ENCODE measurements around the gene NDUFS2.

NDUFS2 gene

DNA sequence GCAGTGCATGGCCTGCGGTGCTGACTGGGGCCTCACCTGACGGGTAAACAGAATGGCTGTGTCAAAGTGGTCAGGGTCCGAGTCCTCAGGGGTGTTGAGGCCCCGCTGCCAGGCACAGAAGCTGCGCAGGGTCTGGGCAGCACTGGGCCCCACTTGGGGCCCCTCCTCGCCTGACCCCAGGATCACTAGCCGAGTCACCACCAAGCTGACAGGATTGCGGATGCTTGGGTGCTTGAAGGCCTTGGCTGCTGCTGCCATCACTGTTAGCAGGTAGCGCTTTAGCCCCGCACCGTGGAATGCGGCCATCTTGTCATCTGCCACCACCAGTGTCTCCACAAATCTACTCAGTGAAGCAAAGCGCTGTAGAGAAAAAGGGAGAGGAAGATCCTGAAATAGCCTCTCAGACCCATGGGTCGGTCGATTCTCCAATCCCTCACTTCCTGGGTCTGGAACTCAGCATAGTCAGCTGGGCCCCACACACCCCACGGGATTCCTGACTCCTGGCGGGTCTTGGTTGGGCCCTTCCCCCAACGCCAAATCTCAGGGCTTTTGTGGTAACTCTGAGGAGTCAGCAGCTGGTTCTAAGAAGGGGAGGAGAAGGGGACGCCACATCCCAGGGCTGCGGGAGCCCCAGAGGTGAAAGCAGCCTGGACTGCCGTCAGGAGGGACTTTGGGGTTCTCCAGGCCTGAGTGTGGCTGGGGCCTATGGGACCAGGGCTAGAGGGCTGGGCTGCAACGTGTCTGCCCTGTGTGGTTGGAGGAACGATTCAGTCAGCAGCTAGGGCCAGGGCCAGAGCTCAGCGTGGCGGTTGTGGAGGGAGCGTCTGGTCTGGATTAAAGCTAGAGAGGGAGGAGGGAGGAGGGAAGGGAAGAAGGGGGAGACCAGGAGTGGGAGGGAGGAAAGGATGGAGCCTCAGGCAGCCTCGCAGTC lies 5.4 kb upstream of the NDUFS2 start:
- DNase-seq, result no peak

DNA sequence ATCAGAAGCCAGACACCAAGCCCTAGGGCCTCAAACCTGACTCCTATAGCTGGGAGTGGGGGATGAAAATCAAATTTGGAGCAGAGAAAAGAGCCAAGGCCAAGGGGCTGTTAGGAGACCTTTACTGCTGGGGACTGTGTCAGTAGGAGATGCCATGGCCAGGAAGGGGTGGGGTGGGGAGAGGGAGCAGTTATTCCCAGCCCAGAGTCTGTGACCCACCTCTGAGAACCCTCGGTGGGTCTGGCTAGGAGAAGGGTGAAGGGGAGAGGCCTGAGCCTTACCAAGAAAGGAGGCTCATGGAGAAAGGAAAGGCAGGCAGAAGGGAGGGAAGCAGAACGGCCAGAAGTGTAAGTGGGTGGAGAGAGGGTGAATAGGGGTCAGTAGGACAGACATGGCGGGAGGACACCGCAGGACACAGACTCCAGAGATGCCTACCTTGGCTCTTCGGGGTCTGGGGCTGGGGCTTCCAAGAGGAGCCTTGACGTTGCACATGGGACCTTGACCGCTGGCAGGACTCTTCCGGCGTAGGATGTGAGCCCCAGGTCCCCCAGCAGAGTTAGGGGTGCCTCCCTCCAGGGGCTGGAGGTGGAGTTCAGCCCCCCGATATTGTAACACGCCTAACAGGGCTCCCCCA lies 4.5 kb upstream of the NDUFS2 start:
- DNase-seq, result no peak

DNA sequence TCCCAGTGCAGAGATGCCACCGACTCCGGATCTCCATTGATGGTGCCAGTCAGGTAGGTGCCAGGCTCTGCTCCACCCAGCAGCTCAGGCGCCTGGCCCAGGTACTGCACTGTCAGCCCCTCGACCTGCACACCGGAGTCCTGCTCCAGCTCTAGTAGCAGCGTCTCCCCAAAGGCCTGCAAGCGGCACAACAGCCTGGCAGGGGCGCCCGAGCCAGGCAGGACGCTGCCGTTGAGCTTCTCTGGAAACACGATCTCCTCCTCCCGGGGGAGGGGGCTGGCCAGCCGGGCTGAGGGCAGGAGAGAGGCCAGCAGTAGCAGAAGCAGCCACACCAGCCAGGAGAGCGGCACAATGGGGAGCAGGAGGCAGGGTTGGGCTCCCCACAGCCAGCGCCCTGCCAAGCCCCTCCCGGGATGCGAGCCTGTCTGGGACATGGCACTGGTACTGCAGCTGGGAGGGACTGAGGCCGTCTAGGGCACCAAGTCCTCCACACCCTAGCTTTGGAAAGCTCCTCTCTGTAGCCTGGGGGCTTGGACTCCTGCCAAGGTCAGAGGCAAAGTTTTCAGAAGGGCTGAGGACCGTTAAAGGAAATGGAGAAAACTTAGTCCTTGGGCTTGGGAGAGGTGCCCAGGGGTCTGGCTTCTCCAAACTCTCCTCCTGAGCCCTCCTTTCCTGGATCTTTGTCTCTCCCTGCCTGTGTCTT lies 3.8 kb upstream of the NDUFS2 start:
- no peak for DNase-seq

DNA sequence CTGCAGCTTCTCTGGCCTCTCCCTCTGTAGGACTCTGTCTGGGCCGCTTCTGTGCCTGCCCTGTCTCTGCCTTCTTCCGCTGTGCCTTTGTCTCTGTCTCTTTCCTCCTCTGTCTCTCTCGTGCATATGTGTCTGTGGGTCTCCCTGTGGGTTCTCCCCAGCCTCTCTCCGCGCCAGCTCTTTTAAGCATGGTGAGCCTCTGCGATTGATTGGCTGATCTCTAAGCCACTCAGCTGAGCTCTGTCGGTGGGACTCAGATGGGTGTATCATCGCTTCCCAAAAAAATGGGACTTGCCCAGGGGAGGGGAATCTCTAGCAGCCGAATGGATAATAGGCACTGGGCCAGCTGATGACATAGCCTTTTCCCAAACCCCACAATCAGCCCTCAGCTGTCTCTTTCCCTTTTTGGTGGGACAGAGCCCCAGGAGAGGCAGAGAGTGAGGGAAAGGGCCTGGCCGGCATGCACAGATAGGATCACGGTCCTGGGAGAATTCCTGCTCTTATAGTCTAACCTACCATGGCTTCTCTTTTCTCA lies 3.2 kb upstream of the NDUFS2 start, which contains the start of gene ADAMTS4:
ADAMTS4 (minus strand) TSS at position 158 of the 535 bp plus-strand sequence. CDS start 427 bp downstream, outside the sequence.
- DNase-seq, result no peak

- DNase-seq, result no peak
Measured at GRCh38 chr1:161199506-161200139, 2.5 kb upstream of the NDUFS2 start.

- DNase-seq, result no peak
Measured at GRCh38 chr1:161200421-161200991, 1.7 kb upstream of the NDUFS2 start.

- DNase-seq, result no peak
Measured at GRCh38 chr1:161200992-161201835, 953 bp upstream of the NDUFS2 start.

DNA sequence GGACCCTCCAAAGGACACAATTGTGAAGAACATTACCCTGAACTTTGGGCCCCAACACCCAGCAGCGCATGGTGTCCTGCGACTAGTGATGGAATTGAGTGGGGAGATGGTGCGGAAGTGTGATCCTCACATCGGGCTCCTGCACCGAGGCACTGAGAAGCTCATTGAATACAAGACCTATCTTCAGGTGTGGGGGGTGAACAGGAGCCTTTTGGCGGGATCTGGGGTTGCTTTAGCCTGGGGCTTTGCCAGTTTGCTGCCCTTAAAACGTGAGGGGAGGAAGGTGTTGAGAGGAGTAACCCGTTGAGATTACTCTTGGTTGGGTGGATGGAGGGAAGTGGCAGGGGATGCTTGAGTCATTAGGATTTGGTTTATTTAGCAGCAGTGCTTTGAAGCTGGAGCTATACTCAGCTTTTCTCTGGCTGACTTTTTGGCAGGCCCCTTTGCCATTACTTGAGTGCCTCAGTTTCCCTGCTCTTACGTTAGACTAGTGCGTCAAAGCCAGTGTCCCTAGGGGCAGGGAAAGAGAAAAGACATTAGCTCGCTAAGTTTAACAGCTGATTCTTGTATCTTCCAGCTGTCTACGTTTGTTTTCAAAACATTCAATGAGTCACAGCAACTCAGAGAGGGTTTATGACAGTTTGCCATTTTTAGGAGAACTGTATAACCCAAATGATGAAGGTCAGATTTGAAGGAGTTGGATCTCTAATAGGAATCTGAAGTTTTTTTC lies 4.4 kb downstream of the NDUFS2 start:
- DNase-seq, result no peak

GRCh38 chr1:161207173-161207572 lies 5.0 kb downstream of the NDUFS2 start:
- no peak for DNase-seq

DNA sequence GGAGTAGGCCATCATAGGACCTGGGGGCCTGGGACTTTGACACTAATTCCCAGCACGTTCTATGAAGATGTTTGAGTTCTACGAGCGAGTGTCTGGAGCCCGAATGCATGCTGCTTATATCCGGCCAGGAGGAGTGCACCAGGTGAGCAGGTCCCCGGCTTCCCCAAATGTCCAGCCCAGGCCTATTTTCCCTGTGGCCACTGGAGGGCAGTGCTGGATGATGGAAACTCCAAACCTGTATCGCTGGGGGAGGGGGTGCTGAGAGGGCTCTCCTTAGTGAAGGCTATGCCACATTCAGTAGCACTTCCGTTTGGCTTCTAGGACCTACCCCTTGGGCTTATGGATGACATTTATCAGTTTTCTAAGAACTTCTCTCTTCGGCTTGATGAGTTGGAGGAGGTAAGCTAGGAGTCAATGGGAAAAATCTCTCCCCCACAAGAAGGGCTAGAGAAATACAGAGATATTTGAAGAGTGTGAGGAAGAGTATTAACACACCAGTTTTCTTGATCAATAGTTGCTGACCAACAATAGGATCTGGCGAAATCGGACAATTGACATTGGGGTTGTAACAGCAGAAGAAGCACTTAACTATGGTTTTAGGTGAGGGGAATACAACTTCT lies 7.7 kb downstream of the NDUFS2 start:
- DNase-seq, result peak; percentile 60

DNA sequence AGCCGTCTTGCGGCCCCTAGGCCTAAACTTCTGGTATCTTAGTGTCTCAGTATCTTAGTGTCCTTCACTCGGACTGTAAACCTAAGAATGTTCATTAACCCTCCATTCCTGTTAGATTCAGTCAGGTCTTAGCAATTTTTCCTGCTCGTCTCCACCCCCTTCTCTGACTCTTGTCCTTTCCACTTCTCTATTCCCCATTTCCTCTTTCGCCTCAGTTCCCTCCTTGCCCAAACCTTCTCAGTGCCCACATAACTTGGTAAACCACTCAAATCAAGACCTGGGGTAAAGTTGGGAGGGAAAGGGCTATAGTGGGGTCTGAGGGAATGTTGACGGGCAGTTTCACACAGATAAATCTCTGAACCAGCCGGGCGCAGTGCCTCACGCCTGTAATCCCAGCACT lies 12.2 kb downstream of the NDUFS2 start:
- DNase-seq, result no peak

- DNase-seq, result no peak
Measured at GRCh38 chr1:161215076-161215475, 12.9 kb downstream of the NDUFS2 start, which contains the start of gene FCER1G. FCER1G (plus strand) TSS chr1:161215295; CDS start chr1:161215322, 27 bp downstream.

DNA sequence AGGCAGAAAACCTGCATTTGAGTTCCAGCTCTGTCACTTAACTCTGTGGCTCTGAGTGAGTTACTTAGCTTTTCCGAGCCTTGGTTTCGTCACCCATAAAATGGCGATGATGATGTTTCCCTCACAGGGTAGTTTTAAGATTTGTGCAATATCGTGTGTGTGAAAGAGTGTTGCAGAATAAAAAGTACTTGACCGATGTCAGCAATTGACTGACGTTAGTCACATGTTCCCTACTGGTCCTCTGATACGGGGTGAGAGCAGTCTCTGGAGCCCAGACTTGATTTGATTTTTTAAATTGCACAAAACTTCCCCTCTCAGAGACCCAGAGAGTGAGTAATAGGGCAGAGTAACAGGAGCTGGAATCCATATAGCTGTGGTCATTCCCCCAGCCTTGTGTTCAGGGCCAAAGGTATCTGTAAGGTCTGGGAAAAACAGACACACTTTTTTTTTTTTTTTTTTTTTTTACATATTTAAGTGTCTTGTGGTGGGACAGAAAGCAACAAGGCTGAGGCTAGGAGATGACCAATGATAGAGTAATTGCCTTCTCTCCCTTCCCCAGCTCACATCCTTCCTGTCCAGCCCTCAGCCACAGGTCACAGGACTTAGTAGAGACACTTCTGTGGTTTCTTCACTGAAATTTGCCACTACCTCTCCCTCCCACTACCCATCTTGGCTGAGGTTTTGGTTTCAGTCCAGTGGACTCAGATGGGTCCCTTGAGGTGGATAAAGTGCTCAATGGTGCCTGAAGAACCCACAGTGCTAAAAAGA lies 15.0 kb downstream of the NDUFS2 start:
- no peak for DNase-seq

DNA sequence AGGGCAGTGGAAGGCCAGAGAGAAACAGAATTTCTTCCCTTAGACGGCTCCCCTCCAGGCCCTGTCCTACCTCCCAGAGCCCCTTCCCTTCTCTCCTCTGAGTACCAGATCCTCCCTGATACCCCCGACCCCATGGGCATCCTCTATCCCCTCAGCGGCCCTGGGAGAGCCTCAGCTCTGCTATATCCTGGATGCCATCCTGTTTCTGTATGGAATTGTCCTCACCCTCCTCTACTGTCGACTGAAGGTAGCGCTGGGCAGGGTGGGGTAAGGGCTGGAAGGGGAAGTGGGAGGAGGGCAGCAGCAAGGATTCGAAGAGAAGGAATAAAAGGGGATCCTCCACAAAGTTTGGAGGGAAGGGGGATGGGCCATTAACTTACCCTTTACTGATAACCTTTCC lies 15.7 kb downstream of the NDUFS2 start:
- no peak for DNase-seq

DNA sequence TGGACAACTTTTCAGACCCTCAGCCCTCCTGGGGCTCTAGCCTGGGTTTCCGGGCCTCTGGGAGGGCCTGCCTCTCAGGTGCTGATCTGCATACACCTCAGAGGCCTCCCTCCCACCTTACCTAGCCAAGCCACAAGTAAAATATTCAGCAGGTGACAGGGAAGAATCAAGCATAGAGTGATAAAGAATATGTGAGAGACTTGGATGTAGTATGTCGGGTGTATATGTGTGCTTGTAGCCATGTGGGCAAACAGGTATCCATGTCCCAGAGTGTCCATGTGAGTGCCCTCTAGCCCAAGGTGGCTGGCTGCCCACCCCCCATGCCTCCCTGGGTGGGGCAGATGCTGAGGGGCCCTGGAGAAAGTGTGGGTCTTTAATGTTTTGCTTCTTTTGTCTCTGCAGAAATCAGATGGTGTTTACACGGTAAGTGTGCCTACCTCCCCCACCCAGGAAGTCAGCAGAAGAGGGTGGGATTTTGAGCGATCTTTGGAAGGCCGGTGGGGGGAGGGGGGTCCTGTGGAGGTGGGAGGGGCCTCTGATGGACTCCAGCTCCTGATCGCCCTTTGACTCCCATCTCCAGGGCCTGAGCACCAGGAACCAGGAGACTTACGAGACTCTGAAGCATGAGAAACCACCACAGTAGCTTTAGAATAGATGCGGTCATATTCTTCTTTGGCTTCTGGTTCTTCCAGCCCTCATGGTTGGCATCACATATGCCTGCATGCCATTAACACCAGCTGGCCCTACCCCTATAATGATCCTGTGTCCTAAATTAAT lies 16.3 kb downstream of the NDUFS2 start:
- DNase-seq, result no peak

GRCh38 chr1:161219078-161219892 lies 17.1 kb downstream of the NDUFS2 start:
- no peak for DNase-seq

GRCh38 chr1:161220002-161220401 lies 17.8 kb downstream of the NDUFS2 start:
- no peak for DNase-seq

Measured in effector CD8-positive, alpha-beta T cell (primary cell).